Neural cell (in vitro differentiated cells): ENCODE measurements around the gene SEMG1.

Source experiments
- EP300 ChIP-seq: fragments of 450-650 bp; conservative IDR thresholded peaks from 2 replicates; pipeline ENCODE4 v1.6.1; 2014; ENCODE audit warnings: antibody characterized with exemption, mild to moderate bottlenecking, moderate library complexity; ENCODE audit not compliant: poor library complexity, severe bottlenecking
- EZH2 ChIP-seq: fragments of 200-600, 300-800 bp; shearing (Covaris generic), sonication (generic); IDR thresholded peaks from 2 replicates; pipeline ENCODE4 v1.6.1; 2014; ENCODE audit warnings: antibody characterized with exemption, low read length, borderline replicate concordance, mild to moderate bottlenecking; ENCODE audit not compliant: insufficient read depth, poor library complexity, severe bottlenecking
- MXI1 ChIP-seq: fragments of 450-650 bp; conservative IDR thresholded peaks from 2 replicates; pipeline ENCODE4 v1.6.1; 2014; ENCODE audit warnings: antibody characterized with exemption, mild to moderate bottlenecking; ENCODE audit not compliant: poor library complexity, severe bottlenecking
- POLR2AphosphoS5 ChIP-seq: IDR thresholded peaks from 2 replicates; pipeline ENCODE4 v1.6.1; 2012
- RAD21 ChIP-seq: fragments of 450-650 bp; conservative IDR thresholded peaks from 2 replicates; pipeline ENCODE4 v1.6.1; 2014; ENCODE audit warnings: antibody characterized with exemption, mild to moderate bottlenecking, moderate library complexity
- SMC3 ChIP-seq: fragments of 450-650 bp; conservative IDR thresholded peaks from 2 replicates; pipeline ENCODE4 v1.6.1; 2014; ENCODE audit warnings: antibody characterized with exemption, mild to moderate bottlenecking, moderate library complexity; ENCODE audit not compliant: poor library complexity
- TAF1 ChIP-seq: IDR thresholded peaks from 2 replicates; pipeline ENCODE4 v1.6.1; 2012; ENCODE audit warnings: low read depth
- TF ChIP-seq, protein P1 (sequence below): fragments of 450-650 bp; IDR thresholded peaks from 2 replicates; pipeline ENCODE4 v1.5.1; 2014; ENCODE audit warnings: antibody characterized with exemption, mild to moderate bottlenecking, moderate library complexity; ENCODE audit not compliant: poor library complexity, severe bottlenecking
- TF ChIP-seq, protein P2 (sequence below): IDR thresholded peaks from 2 replicates; pipeline ENCODE4 v1.6.1; 2012; ENCODE audit warnings: borderline replicate concordance

DNA sequence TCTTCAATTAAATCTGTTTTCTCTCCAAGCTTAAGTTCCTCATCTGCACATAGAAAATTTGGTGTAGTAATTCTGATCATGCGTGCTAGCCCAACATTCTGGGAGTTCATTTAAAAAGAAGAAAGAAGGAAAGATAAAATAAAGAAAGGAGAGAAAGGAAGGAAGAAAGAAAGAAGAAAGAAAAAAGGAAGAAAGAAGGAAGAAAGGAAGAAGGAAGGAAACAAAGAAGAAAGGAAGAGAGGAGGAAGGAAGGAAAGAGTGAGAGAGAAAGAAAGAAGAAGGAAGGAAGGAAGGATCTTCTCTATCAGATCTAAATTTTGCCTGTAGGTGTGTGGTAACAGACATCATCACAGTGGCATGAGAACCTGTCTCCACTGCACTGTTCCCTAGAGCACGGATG, 31.3 kb downstream of the SEMG1 start:
- TF ChIP-seq TAF1 = no peak
- TF ChIP-seq POLR2AphosphoS5 = no peak
- TF ChIP-seq, protein P1, sequence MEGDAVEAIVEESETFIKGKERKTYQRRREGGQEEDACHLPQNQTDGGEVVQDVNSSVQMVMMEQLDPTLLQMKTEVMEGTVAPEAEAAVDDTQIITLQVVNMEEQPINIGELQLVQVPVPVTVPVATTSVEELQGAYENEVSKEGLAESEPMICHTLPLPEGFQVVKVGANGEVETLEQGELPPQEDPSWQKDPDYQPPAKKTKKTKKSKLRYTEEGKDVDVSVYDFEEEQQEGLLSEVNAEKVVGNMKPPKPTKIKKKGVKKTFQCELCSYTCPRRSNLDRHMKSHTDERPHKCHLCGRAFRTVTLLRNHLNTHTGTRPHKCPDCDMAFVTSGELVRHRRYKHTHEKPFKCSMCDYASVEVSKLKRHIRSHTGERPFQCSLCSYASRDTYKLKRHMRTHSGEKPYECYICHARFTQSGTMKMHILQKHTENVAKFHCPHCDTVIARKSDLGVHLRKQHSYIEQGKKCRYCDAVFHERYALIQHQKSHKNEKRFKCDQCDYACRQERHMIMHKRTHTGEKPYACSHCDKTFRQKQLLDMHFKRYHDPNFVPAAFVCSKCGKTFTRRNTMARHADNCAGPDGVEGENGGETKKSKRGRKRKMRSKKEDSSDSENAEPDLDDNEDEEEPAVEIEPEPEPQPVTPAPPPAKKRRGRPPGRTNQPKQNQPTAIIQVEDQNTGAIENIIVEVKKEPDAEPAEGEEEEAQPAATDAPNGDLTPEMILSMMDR = no peak
- TF ChIP-seq EP300 = no peak
- no peak for TF ChIP-seq MXI1
- no peak for TF ChIP-seq EZH2
- TF ChIP-seq, protein P2, sequence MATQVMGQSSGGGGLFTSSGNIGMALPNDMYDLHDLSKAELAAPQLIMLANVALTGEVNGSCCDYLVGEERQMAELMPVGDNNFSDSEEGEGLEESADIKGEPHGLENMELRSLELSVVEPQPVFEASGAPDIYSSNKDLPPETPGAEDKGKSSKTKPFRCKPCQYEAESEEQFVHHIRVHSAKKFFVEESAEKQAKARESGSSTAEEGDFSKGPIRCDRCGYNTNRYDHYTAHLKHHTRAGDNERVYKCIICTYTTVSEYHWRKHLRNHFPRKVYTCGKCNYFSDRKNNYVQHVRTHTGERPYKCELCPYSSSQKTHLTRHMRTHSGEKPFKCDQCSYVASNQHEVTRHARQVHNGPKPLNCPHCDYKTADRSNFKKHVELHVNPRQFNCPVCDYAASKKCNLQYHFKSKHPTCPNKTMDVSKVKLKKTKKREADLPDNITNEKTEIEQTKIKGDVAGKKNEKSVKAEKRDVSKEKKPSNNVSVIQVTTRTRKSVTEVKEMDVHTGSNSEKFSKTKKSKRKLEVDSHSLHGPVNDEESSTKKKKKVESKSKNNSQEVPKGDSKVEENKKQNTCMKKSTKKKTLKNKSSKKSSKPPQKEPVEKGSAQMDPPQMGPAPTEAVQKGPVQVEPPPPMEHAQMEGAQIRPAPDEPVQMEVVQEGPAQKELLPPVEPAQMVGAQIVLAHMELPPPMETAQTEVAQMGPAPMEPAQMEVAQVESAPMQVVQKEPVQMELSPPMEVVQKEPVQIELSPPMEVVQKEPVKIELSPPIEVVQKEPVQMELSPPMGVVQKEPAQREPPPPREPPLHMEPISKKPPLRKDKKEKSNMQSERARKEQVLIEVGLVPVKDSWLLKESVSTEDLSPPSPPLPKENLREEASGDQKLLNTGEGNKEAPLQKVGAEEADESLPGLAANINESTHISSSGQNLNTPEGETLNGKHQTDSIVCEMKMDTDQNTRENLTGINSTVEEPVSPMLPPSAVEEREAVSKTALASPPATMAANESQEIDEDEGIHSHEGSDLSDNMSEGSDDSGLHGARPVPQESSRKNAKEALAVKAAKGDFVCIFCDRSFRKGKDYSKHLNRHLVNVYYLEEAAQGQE = no peak
- TF ChIP-seq RAD21 = no peak
- TF ChIP-seq SMC3 = no peak
